ENCODE data around the gene NFATC4.
"Not testable (repeated sequence)": the region's sequence is repeated elsewhere in the genome, so short reads cannot be mapped to it uniquely, and the experiment has no call there.

Gene NFATC4

GRCh38 chr14:24368562-24369252 is 723 bp downstream of the NFATC4 start:
- no peak for DNase-seq

GRCh38 chr14:24369463-24369862 is 1.5 kb downstream of the NFATC4 start:
- no peak for DNase-seq

- no peak for DNase-seq
These were observed 2.1 kb downstream of the NFATC4 start for GRCh38 chr14:24369907-24370687.

- DNase-seq: no peak
These were observed 2.8 kb downstream of the NFATC4 start for GRCh38 chr14:24370748-24371147.

GRCh38 chr14:24371605-24372004 is 3.6 kb downstream of the NFATC4 start:
- DNase-seq: not testable (repeated sequence)

GRCh38 chr14:24372701-24373416 is 4.9 kb downstream of the NFATC4 start:
- DNase-seq: no peak

GRCh38 chr14:24376448-24377070 is 8.6 kb downstream of the NFATC4 start:
- DNase-seq: no peak

GRCh38 chr14:24377126-24377525 is 9.1 kb downstream of the NFATC4 start:
- no peak for DNase-seq

GRCh38 chr14:24377657-24378056 is 9.7 kb downstream of the NFATC4 start:
- DNase-seq: no peak

- no peak for DNase-seq
These were observed 10.3 kb downstream of the NFATC4 start for GRCh38 chr14:24378327-24378726.

GRCh38 chr14:24378981-24379906 is 11.3 kb downstream of the NFATC4 start:
- DNase-seq: no peak

- no peak for DNase-seq
These were observed 12.1 kb downstream of the NFATC4 start for GRCh38 chr14:24379907-24380730.

- no peak for DNase-seq
These were observed 13.5 kb downstream of the NFATC4 start for GRCh38 chr14:24381363-24382063.

GRCh38 chr14:24382064-24382371 is 14.0 kb downstream of the NFATC4 start:
- no peak for DNase-seq

- no peak for DNase-seq
These were observed 16.2 kb downstream of the NFATC4 start for GRCh38 chr14:24384169-24384568.

- no peak for DNase-seq
These were observed 17.5 kb downstream of the NFATC4 start for GRCh38 chr14:24385524-24385923.

- DNase-seq: no peak
These were observed 19.0 kb downstream of the NFATC4 start for GRCh38 chr14:24387009-24387345.

GRCh38 chr14:24387579-24387978 is 19.6 kb downstream of the NFATC4 start:
- DNase-seq: not testable (repeated sequence)

- no peak for DNase-seq
These were observed 20.6 kb downstream of the NFATC4 start for GRCh38 chr14:24388474-24389179.

GRCh38 chr14:24389226-24389848 is 21.4 kb downstream of the NFATC4 start:
- DNase-seq: no peak
